ENCODE data around the gene LAMA5. TPM values are rescaled to one million over a fixed set of nuclear protein-coding genes. Genes with fewer than 3 reads are reported as not detected.

The LAMA5 gene, protein sequence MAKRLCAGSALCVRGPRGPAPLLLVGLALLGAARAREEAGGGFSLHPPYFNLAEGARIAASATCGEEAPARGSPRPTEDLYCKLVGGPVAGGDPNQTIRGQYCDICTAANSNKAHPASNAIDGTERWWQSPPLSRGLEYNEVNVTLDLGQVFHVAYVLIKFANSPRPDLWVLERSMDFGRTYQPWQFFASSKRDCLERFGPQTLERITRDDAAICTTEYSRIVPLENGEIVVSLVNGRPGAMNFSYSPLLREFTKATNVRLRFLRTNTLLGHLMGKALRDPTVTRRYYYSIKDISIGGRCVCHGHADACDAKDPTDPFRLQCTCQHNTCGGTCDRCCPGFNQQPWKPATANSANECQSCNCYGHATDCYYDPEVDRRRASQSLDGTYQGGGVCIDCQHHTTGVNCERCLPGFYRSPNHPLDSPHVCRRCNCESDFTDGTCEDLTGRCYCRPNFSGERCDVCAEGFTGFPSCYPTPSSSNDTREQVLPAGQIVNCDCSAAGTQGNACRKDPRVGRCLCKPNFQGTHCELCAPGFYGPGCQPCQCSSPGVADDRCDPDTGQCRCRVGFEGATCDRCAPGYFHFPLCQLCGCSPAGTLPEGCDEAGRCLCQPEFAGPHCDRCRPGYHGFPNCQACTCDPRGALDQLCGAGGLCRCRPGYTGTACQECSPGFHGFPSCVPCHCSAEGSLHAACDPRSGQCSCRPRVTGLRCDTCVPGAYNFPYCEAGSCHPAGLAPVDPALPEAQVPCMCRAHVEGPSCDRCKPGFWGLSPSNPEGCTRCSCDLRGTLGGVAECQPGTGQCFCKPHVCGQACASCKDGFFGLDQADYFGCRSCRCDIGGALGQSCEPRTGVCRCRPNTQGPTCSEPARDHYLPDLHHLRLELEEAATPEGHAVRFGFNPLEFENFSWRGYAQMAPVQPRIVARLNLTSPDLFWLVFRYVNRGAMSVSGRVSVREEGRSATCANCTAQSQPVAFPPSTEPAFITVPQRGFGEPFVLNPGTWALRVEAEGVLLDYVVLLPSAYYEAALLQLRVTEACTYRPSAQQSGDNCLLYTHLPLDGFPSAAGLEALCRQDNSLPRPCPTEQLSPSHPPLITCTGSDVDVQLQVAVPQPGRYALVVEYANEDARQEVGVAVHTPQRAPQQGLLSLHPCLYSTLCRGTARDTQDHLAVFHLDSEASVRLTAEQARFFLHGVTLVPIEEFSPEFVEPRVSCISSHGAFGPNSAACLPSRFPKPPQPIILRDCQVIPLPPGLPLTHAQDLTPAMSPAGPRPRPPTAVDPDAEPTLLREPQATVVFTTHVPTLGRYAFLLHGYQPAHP (N-terminal part only)
- total RNA-seq, result 10 to 100 TPM; 13.0 to 35.8 (median 22.7) TPM

DNA sequence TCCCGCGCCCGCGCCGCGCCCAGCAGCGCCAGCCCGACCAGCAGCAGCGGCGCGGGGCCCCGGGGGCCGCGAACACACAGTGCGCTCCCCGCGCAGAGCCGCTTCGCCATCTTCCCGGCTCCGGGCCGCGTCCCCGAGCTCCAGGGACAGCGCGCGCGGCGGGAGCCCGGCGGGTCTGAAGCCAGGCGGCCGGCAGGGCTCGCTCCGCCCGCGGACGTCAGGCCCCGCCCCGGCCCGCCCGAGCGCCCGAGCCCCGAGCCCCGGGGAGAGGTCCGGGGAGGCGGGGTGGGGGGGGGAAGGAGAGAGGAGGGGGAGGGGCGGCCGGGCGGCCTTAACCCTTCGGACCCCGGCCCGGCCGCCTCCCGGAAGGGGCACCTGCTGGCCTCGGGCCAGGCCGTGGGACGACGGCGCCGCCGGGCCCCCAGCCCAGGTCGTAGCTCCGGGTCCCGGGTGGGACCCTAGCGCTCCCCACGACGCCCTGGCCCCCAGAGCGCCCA lies at the start of gene LAMA5:
LAMA5 (minus strand) TSS at position 177 of the 497 bp plus-strand sequence; CDS start at position 110, 67 bp downstream.
- H3K9me3 ChIP-seq, result no peaks in the 10 kb centered on the region
- intact Hi-C loops (cut with DNase I; ENCODE audit: low total_unique reads), result loop anchor here (2.0 kb wide), 1 partner anchor 14 kb away; no protein-coding TSS in a partner anchor

DNA sequence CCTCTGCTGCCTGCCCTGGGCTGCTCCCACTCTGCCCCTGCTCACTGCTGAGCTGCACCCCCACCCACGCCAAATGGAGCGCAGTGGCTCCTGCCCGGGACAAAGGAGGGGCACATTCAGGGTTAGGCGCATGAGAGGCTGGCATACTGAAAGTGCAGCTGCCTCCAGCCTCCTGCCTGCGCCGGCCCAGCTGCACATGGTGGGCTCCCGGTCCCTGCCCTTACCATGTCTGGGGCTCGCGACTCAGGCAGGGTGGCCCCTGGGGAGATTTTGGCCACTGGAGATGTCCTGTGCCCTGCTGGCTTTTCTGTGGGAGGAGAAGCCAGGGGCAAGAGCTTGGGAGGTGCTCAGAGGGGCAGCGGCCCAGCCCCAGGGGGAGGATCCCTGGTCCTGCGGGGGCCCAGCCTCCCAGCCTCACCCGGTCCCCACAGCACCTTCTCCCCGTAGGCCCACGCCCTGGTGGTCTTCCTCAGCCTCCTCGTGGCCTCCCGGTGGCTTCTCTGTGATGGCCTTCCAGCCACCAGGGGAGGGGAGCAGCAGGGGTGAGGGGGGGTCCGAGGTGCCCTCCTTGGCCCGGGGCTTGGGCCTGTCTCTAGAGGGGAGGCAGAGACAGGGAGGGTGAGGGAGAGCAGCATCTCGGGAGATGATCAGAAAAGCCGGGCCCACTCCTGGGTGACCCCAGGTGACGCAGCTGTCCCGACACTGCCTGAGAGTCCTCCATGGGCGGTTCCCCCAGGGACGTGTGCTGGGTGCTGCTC lies 48.4 kb upstream of the LAMA5 start:
- H3K27me3 ChIP-seq, result peaks cover 0 to 3% (median 0%) of the 10 kb centered on the region in 3 donors
- H3K4me1 ChIP-seq, result no peaks in the 10 kb centered on the region
- TF ChIP-seq POLR2A (IDR thresholded peaks at IDR 0.05), result no peak
- TF ChIP-seq, protein P1, sequence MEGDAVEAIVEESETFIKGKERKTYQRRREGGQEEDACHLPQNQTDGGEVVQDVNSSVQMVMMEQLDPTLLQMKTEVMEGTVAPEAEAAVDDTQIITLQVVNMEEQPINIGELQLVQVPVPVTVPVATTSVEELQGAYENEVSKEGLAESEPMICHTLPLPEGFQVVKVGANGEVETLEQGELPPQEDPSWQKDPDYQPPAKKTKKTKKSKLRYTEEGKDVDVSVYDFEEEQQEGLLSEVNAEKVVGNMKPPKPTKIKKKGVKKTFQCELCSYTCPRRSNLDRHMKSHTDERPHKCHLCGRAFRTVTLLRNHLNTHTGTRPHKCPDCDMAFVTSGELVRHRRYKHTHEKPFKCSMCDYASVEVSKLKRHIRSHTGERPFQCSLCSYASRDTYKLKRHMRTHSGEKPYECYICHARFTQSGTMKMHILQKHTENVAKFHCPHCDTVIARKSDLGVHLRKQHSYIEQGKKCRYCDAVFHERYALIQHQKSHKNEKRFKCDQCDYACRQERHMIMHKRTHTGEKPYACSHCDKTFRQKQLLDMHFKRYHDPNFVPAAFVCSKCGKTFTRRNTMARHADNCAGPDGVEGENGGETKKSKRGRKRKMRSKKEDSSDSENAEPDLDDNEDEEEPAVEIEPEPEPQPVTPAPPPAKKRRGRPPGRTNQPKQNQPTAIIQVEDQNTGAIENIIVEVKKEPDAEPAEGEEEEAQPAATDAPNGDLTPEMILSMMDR (IDR thresholded peaks at IDR 0.05 in 4 of 5, conservative IDR thresholded peaks at IDR 0.05 in 1 of 5), result no peak
- ATAC-seq, result no peak
- H3K27ac ChIP-seq, result no peak overlapping the region
- H3K4me3 ChIP-seq, result no peak overlapping the region
- intact Hi-C loops (cut with DNase I; ENCODE audit: low total_unique reads) (no loop called here), in situ Hi-C loops (cut with MboI; ENCODE audit: low sequenced_read_pairs in 4 of 4) (no loop called here)
- DNase-seq, result no peak
- H3K9me3 ChIP-seq, result no peaks in the 10 kb centered on the region
- H3K36me3 ChIP-seq, result no peaks in the 10 kb centered on the region

More for the DNA sequence above, at the start of gene LAMA5:
- in situ Hi-C loops (cut with MboI; ENCODE audit: low sequenced_read_pairs in 4 of 4), result no loop called here
- H3K4me1 ChIP-seq, result peaks cover 53 to 72% of the 10 kb centered on the region in 2 donors
- TF ChIP-seq, protein P1 (IDR thresholded peaks at IDR 0.05 in 4 of 5, conservative IDR thresholded peaks at IDR 0.05 in 1 of 5), result no peak
- TF ChIP-seq POLR2A (IDR thresholded peaks at IDR 0.05), result peak; percentile 59 to 80
- ATAC-seq (peak; percentile 14 to 26), DNase-seq (peak in 1 of 2 donors; percentile 20)
- no peaks in the 10 kb centered on the region for H3K36me3 ChIP-seq
- H3K27me3 ChIP-seq, result no peaks in the 10 kb centered on the region
- peak within 1 kb of the TSS; percentile 56 to 66 (median 60) for H3K4me3 ChIP-seq
- peak within 1 kb of the TSS; percentile 87 to 90 (median 90) for H3K27ac ChIP-seq

DNA sequence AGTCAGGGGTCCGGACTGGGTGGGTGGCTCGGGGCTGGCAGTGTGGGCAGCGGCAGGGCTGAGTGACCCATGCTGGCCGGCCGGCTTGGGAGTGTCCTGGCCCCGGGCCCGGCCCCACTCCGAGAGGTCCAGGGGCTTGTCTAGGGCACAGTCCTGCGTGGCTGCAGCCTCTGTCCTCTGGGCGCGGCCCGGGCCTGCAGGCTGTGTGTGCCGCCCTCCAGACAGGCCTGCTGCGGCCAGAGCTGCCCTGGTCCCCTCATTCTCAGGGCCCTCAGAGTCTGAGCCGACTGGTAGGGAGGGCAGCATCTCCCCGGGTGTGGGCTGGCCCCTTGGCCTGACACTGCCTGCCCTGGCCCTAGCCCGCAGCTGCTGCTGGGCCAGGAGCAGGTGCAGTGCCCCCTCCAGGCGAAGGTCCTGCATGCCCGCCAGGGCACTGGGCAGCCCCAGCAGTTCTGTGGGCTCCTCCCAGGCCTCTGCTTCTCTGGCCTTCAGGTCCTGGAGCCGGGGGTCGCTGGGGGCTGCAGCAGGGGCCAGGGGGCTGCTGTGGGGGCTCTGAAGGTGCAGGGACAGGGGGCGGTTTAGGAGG lies 46.9 kb upstream of the LAMA5 start:
- TF ChIP-seq, protein P1 (IDR thresholded peaks at IDR 0.05 in 4 of 5, conservative IDR thresholded peaks at IDR 0.05 in 1 of 5), result no peak
- TF ChIP-seq POLR2A (IDR thresholded peaks at IDR 0.05), result no peak
- in situ Hi-C loops (cut with MboI; ENCODE audit: low sequenced_read_pairs in 4 of 4), result no loop called here
- Histone ChIP-seq H3K4me1 (peaks cover 4 to 5% of the 10 kb centered on the region in 2 donors), H3K27me3 (peaks cover 0 to 3% (median 0%) of the 10 kb centered on the region in 3 donors), H3K4me3 (no peak overlapping the region), H3K27ac (no peak overlapping the region), H3K9me3 (no peaks in the 10 kb centered on the region), H3K36me3 (no peaks in the 10 kb centered on the region)
- ATAC-seq, result no peak
- no peak for DNase-seq
- intact Hi-C loops (cut with DNase I; ENCODE audit: low total_unique reads), result no loop called here

Data from gastrocnemius medialis (tissue), 4 donors.